B cell (primary cell): ENCODE results near the gene UHMK1.

ENCODE experiments used
- CTCF ChIP-seq: fragments of 200-600 bp; IDR thresholded peaks from one replicate; pipeline ENCODE4 v1.8.0; 2022; ENCODE audit warnings: antibody characterized with exemption, mild to moderate bottlenecking
- EZH2 ChIP-seq: IDR thresholded peaks from 2 replicates; pipeline ENCODE4 v1.6.1; 2012; ENCODE audit warnings: borderline replicate concordance, low read depth, mild to moderate bottlenecking, moderate library complexity, low read length; ENCODE audit not compliant: insufficient read depth, poor library complexity, severe bottlenecking

- TF ChIP-seq CTCF: no peak
- no peak for TF ChIP-seq EZH2
These were observed 12.4 kb upstream of the UHMK1 start for GRCh38 chr1:162485236-162485635.
